Activated CD4-positive, alpha-beta memory T cell treated with anti-CD3 and anti-CD28 coated beads for 36 hours (primary cell): ENCODE data around the gene OSGEPL1. TPM values are rescaled to one million over a fixed set of nuclear protein-coding genes. Genes with fewer than 3 reads are reported as not detected.
"Not testable (repeated sequence)": the region's sequence is repeated elsewhere in the genome, so short reads cannot be mapped to it uniquely, and the experiment has no call there.

Experiments
- CTCF ChIA-PET: fragments of 350-600 bp; sonication (Branson Sonifier 250); formaldehyde crosslinking; loops from one replicate; lab custom pipeline; 2021; ENCODE audit warnings: antibody characterized with exemption, inconsistent platforms; lab: Charles Lee
- POLR2A ChIA-PET: fragments of 350-600 bp; sonication (Branson Sonifier 250); formaldehyde crosslinking; loops from one replicate; lab custom pipeline; 2021; ENCODE audit warnings: antibody characterized with exemption; lab: Charles Lee
- DNase-seq: peaks from one replicate; pipeline ENCODE4 v3.0.0-alpha.2; 2020
- H3K27ac Mint-ChIP-seq: one replicate; pipeline ENCODE4 v1.8.0; 2021; ENCODE audit warnings: mixed read lengths
- H3K27me3 Mint-ChIP-seq: one replicate; pipeline ENCODE4 v1.8.0; 2021; ENCODE audit warnings: mixed read lengths
- H3K36me3 Mint-ChIP-seq: one replicate; pipeline ENCODE4 v1.8.0; 2021; ENCODE audit warnings: mixed read lengths
- H3K4me1 Mint-ChIP-seq: one replicate; pipeline ENCODE4 v1.8.0; 2021; ENCODE audit warnings: low read depth, mixed read lengths
- H3K4me3 Mint-ChIP-seq: one replicate; pipeline ENCODE4 v1.8.0; 2021; ENCODE audit warnings: mild to moderate bottlenecking, mixed read lengths
- H3K9me3 Mint-ChIP-seq: one replicate; pipeline ENCODE4 v1.8.0; 2021; ENCODE audit warnings: mixed read lengths
- intact Hi-C: fragments of 100-400 bp; cut with micrococcal nuclease; formaldehyde crosslinking; loops from one replicate; pipeline ENCODE4 v1.15.1; 2023
- total RNA-seq, 2 experiments: library from RNA; stranded (reverse); gene quantifications; one replicate each; pipeline ENCODE4 v1.2.3, GENCODE V29; 2021

Gene OSGEPL1
- total RNA-seq, 2 experiments from 2014 or later, result 11.1 to 11.7 TPM

GRCh38 chr2:189783927-189784867 is 21.6 kb upstream of the OSGEPL1 start, which contains the start of the genes ORMDL1 and PMS1:
Gene ORMDL1 (minus strand): TSS chr2:189784339. CDS start chr2:189782595, 1,744 bp downstream.
Gene PMS1 (plus strand): TSS chr2:189784450. CDS start chr2:189791810, 7,360 bp downstream.
- peak; percentile 96 for DNase-seq
- no peaks in the 10 kb centered on the region for H3K9me3 Mint-ChIP-seq
- intact Hi-C loops, result loop anchor here (1.0 to 10.0 kb wide), 13 partner anchors 8 to 1893 kb away; partner anchors contain the start of genes ANKAR, ASNSD1, GLS and NABP1
- peak within 1 kb of the TSS; percentile 90 for H3K4me3 Mint-ChIP-seq
- POLR2A ChIA-PET, result interaction anchor here (0.6 to 2.8 kb wide), 8 partner anchors 22 to 462 kb away, joined by 3 to 20 read pairs (median 4); partner anchors contain the start of gene OSGEPL1
- H3K27ac Mint-ChIP-seq, result peak within 1 kb of the TSS; percentile 95
- H3K4me1 Mint-ChIP-seq, result peaks cover 52% of the 10 kb centered on the region
- H3K36me3 Mint-ChIP-seq, result peaks cover 50% of the 10 kb centered on the region
- CTCF ChIA-PET, result interaction anchor here (1.4 to 2.4 kb wide), 3 partner anchors 15 to 124 kb away, joined by 6 to 26 read pairs (median 6); partner anchors contain the start of gene OSGEPL1
- no peaks in the 10 kb centered on the region for H3K27me3 Mint-ChIP-seq

GRCh38 chr2:189783451-189783926 is 20.9 kb upstream of the OSGEPL1 start:
- H3K27ac Mint-ChIP-seq, result peak overlapping the region; percentile 95
- H3K4me1 Mint-ChIP-seq, result peaks cover 57% of the 10 kb centered on the region
- H3K27me3 Mint-ChIP-seq, result no peaks in the 10 kb centered on the region
- no peak for DNase-seq
- H3K4me3 Mint-ChIP-seq, result peak overlapping the region; percentile 90
- POLR2A ChIA-PET, result interaction anchor here (0.6 to 2.8 kb wide), 6 partner anchors 21 to 121 kb away, joined by 3 to 20 read pairs (median 4); partner anchors contain the start of gene OSGEPL1
- peaks cover 57% of the 10 kb centered on the region for H3K36me3 Mint-ChIP-seq
- H3K9me3 Mint-ChIP-seq, result no peaks in the 10 kb centered on the region
- CTCF ChIA-PET, result interaction anchor here (1.4 to 2.4 kb wide), 3 partner anchors 15 to 123 kb away, joined by 6 to 26 read pairs (median 6); partner anchors contain the start of gene OSGEPL1
- intact Hi-C loops, result loop anchor here (5.0 to 10.0 kb wide), 5 partner anchors 749 to 1894 kb away; partner anchors contain the start of genes GLS, NABP1 and NEMP2

- no peaks in the 10 kb centered on the region for H3K27me3 Mint-ChIP-seq
- ChIA-PET POLR2A (interaction anchor here (0.7 to 2.8 kb wide), 2 partner anchors 8 to 20 kb away, joined by 3 to 20 read pairs; partner anchors contain the start of gene OSGEPL1), CTCF (interaction anchor here (1.4 to 2.4 kb wide), 2 partner anchors 19 to 20 kb away, joined by 10 to 26 read pairs; partner anchors contain the start of gene OSGEPL1)
- peaks cover 57% of the 10 kb centered on the region for H3K4me1 Mint-ChIP-seq
- DNase-seq, result peak; percentile 51
- H3K27ac Mint-ChIP-seq, result peak overlapping the region; percentile 95
- H3K36me3 Mint-ChIP-seq, result peaks cover 55% of the 10 kb centered on the region
- intact Hi-C loops, result loop anchor here (5.0 to 10.0 kb wide), 5 partner anchors 750 to 1895 kb away; partner anchors contain the start of genes GLS, NABP1 and NEMP2
- no peaks in the 10 kb centered on the region for H3K9me3 Mint-ChIP-seq
- H3K4me3 Mint-ChIP-seq, result peak overlapping the region; percentile 90
These were observed 19.7 kb upstream of the OSGEPL1 start for GRCh38 chr2:189782221-189782671.

- Mint-ChIP-seq H3K27me3 (no peaks in the 10 kb centered on the region), H3K27ac (no peak overlapping the region), H3K4me1 (peaks cover 2% of the 10 kb centered on the region), H3K4me3 (no peak overlapping the region), H3K9me3 (no peaks in the 10 kb centered on the region), H3K36me3 (peaks cover 24% of the 10 kb centered on the region)
- ChIA-PET POLR2A (no interaction called here), CTCF (interaction anchor here (0.8 to 4.4 kb wide), 3 partner anchors 9 to 111 kb away, joined by 4 to 34 read pairs (median 5); partner anchors contain the start of genes ASNSD1 and OSGEPL1)
- intact Hi-C loops, result no loop called here
- no peak for DNase-seq
These were observed 9.6 kb upstream of the OSGEPL1 start for GRCh38 chr2:189772212-189772611.

- Mint-ChIP-seq H3K36me3 (peaks cover 26% of the 10 kb centered on the region), H3K4me1 (no peaks in the 10 kb centered on the region), H3K9me3 (no peaks in the 10 kb centered on the region), H3K27ac (no peak overlapping the region), H3K27me3 (no peaks in the 10 kb centered on the region), H3K4me3 (no peak overlapping the region)
- CTCF ChIA-PET, result interaction anchor here (4.4 kb wide), 1 partner anchor 8 kb away, joined by 34 read pairs; the partner anchor contains the start of gene OSGEPL1
- no peak for DNase-seq
- POLR2A ChIA-PET, result no interaction called here
- intact Hi-C loops, result no loop called here
These were observed 8.2 kb upstream of the OSGEPL1 start for GRCh38 chr2:189770590-189771322.

GRCh38 chr2:189763908-189764661 is 1.5 kb upstream of the OSGEPL1 start:
- no peak overlapping the region for H3K27ac Mint-ChIP-seq
- ChIA-PET CTCF (interaction anchor here (0.7 to 3.5 kb wide), 11 partner anchors 9 to 321 kb away, joined by 3 to 34 read pairs (median 8); partner anchors contain the start of genes ANKAR and ASNSD1), POLR2A (interaction anchor here (0.7 to 2.5 kb wide), 2 partner anchors 20 to 106 kb away, joined by 3 to 20 read pairs; partner anchors contain the start of genes ORMDL1 and PMS1)
- H3K9me3 Mint-ChIP-seq, result no peaks in the 10 kb centered on the region
- no peaks in the 10 kb centered on the region for H3K27me3 Mint-ChIP-seq
- H3K36me3 Mint-ChIP-seq, result peaks cover 8% of the 10 kb centered on the region
- H3K4me1 Mint-ChIP-seq, result peaks cover 9% of the 10 kb centered on the region
- intact Hi-C loops, result loop anchor here (1.0 to 5.0 kb wide), 2 partner anchors 184 to 768 kb away; partner anchors contain the start of genes NEMP2 and SLC40A1
- no peak overlapping the region for H3K4me3 Mint-ChIP-seq
- no peak for DNase-seq

GRCh38 chr2:189762229-189762550 is 402 bp downstream of the OSGEPL1 start:
- Mint-ChIP-seq H3K4me3 (peak overlapping the region; percentile 91), H3K36me3 (peaks cover 7% of the 10 kb centered on the region), H3K9me3 (no peaks in the 10 kb centered on the region), H3K27me3 (no peaks in the 10 kb centered on the region), H3K27ac (peak overlapping the region; percentile 96), H3K4me1 (peaks cover 9% of the 10 kb centered on the region)
- DNase-seq, result no peak
- ChIA-PET CTCF (interaction anchor here (0.6 to 3.5 kb wide), 28 partner anchors 10 to 627 kb away, joined by 3 to 34 read pairs (median 6); partner anchors contain the start of genes ANKAR, ASNSD1, ORMDL1 and PMS1), POLR2A (interaction anchor here (0.8 to 2.5 kb wide), 9 partner anchors 14 to 322 kb away, joined by 3 to 20 read pairs (median 3); partner anchors contain the start of genes ASNSD1, ORMDL1, PMS1 and WDR75)
- intact Hi-C loops, result loop anchor here (1.0 to 5.0 kb wide), 5 partner anchors 22 to 770 kb away; partner anchors contain the start of genes ANKAR, ASNSD1, NEMP2 and ORMDL1

GRCh38 chr2:189760154-189760553 is 2.4 kb downstream of the OSGEPL1 start:
- H3K9me3 Mint-ChIP-seq, POLR2A ChIA-PET, H3K27me3 Mint-ChIP-seq, DNase-seq, H3K4me3 Mint-ChIP-seq, H3K4me1 Mint-ChIP-seq, H3K36me3 Mint-ChIP-seq, H3K27ac Mint-ChIP-seq: not testable (repeated sequence)
- intact Hi-C loops, result loop anchor here (5.0 kb wide), 1 partner anchor 772 kb away; the partner anchor contains the start of gene NEMP2
- CTCF ChIA-PET, result interaction anchor here (0.7 to 1.5 kb wide), 2 partner anchors 8 to 610 kb away, joined by 3 to 5 read pairs; no protein-coding TSS in a partner anchor

- CTCF ChIA-PET, result interaction anchor here (1.0 kb wide), 1 partner anchor 96 kb away, joined by 4 read pairs; no protein-coding TSS in a partner anchor
- H3K36me3 Mint-ChIP-seq, result peaks cover 7% of the 10 kb centered on the region
- H3K4me3 Mint-ChIP-seq, result no peak overlapping the region
- H3K9me3 Mint-ChIP-seq, result no peaks in the 10 kb centered on the region
- H3K4me1 Mint-ChIP-seq, result no peaks in the 10 kb centered on the region
- no peak for DNase-seq
- POLR2A ChIA-PET, result no interaction called here
- intact Hi-C loops, result no loop called here
- H3K27ac Mint-ChIP-seq, result no peak overlapping the region
- no peaks in the 10 kb centered on the region for H3K27me3 Mint-ChIP-seq
These were observed 6.2 kb downstream of the OSGEPL1 start for GRCh38 chr2:189756311-189756952.
